Cardiac muscle cell (in vitro differentiated cells and primary cell): ENCODE data around the gene PRRX1. TPM values are rescaled to one million over a fixed set of nuclear protein-coding genes. Genes with fewer than 3 reads are reported as not detected.

Experiments
- DNase-seq, 2 donors: peaks; one replicate each; pipeline versions ENCODE4 v3.0.0 to v3.0.0-alpha.2; 2010 to 2017; ENCODE audit warnings: low read depth in 1 of 2, low spot score in 1 of 2
- H3K27ac ChIP-seq: fragments of 200-600 bp; sonication (generic); 2 replicates; pipeline ENCODE4 v1.5.1; 2016
- H3K27me3 ChIP-seq: fragments of 200-600 bp; sonication (generic); 2 replicates; pipeline ENCODE4 v1.6.0; 2016; ENCODE audit warnings: control low read depth
- H3K36me3 ChIP-seq: fragments of 200-600 bp; sonication (generic); 2 replicates; pipeline ENCODE4 v1.5.1; 2016; ENCODE audit warnings: control low read depth
- H3K4me1 ChIP-seq: fragments of 200-600 bp; sonication (generic); 2 replicates; pipeline ENCODE4 v1.8.1; 2017; ENCODE audit warnings: low read depth, mild to moderate bottlenecking, mixed run types
- H3K4me3 ChIP-seq: fragments of 200-600 bp; sonication (generic); 2 replicates; pipeline ENCODE4 v1.5.1; 2016; ENCODE audit warnings: mild to moderate bottlenecking
- H3K9me3 ChIP-seq: fragments of 200-600 bp; sonication (generic); 2 replicates; pipeline ENCODE4 v1.5.1; 2017; ENCODE audit warnings: low read depth, mild to moderate bottlenecking, control low read depth
- polyA plus RNA-seq: library from polyadenylated mRNA; unstranded; fragments of >200 nt; fragmentation: Nextera tagmentation; extraction: Ambion mirVana; gene quantifications from 2 replicates; pipeline ENCODE4 v1.2.1, GENCODE V29; 2016
- total RNA-seq: library from RNA; depleted of rRNA; stranded (reverse); fragments of >200 nt; gene quantifications from 2 replicates; pipeline ENCODE4 v1.2.3, GENCODE V29; 2016
- TF ChIP-seq, protein P1 (sequence below): IDR thresholded peaks from 2 replicates; pipeline ENCODE4 v1.5.1; 2012; ENCODE audit warnings: low read depth, mild to moderate bottlenecking, low read length

PRRX1 gene
- total and polyA plus RNA-seq, 2 experiments from 2014 or later, result 1.1 to 1.2 TPM

DNA sequence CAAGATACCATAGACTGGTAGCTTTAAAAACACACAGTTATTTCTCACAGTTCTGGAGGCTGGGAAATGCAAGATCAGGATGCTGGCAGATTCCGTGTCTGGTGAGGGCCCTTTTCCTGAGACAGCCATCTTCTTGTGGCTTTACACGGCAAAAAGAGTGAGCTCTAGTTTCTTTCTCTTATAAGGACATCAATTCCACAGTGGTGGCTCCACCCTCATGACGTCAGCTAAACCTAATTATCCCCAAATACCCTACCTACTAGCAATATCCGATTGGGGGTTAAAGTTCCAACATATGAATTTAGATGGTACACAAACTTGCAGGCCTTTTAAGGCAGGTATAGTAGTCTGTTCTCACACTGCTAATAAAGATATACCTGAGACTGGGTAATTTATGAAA is 77.7 kb downstream of the PRRX1 start:
- Histone ChIP-seq H3K36me3 (no peaks in the 10 kb centered on the region), H3K9me3 (no peaks in the 10 kb centered on the region), H3K27me3 (no peaks in the 10 kb centered on the region), H3K27ac (no peak overlapping the region), H3K4me3 (no peak overlapping the region), H3K4me1 (no peaks in the 10 kb centered on the region)
- no peak for DNase-seq
- TF ChIP-seq, protein P1, sequence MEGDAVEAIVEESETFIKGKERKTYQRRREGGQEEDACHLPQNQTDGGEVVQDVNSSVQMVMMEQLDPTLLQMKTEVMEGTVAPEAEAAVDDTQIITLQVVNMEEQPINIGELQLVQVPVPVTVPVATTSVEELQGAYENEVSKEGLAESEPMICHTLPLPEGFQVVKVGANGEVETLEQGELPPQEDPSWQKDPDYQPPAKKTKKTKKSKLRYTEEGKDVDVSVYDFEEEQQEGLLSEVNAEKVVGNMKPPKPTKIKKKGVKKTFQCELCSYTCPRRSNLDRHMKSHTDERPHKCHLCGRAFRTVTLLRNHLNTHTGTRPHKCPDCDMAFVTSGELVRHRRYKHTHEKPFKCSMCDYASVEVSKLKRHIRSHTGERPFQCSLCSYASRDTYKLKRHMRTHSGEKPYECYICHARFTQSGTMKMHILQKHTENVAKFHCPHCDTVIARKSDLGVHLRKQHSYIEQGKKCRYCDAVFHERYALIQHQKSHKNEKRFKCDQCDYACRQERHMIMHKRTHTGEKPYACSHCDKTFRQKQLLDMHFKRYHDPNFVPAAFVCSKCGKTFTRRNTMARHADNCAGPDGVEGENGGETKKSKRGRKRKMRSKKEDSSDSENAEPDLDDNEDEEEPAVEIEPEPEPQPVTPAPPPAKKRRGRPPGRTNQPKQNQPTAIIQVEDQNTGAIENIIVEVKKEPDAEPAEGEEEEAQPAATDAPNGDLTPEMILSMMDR, result no peak

DNA sequence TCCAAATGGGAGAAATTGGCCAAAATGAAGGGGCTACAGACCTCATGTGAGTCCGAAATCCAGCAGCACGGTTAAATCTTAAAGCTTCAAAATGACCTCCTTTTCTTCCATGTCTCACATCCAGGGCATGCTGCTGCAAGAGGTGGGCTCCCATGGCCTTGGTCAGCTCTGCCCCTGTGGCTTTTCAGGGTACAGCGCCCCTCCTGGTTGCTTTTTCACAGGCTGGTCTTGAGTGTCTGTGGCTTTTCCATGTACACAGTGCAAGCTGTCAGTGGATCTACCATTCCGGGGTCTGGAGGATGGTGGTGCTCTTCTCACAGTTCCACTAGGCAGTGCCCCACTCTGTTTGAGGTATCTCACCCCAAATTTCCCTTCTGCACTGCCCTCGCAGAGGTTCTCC is 78.7 kb downstream of the PRRX1 start:
- TF ChIP-seq, protein P1, result no peak
- Histone ChIP-seq H3K4me3 (no peak overlapping the region), H3K9me3 (no peaks in the 10 kb centered on the region), H3K27ac (no peak overlapping the region), H3K36me3 (no peaks in the 10 kb centered on the region), H3K27me3 (no peaks in the 10 kb centered on the region), H3K4me1 (no peaks in the 10 kb centered on the region)
- DNase-seq, result no peak

DNA sequence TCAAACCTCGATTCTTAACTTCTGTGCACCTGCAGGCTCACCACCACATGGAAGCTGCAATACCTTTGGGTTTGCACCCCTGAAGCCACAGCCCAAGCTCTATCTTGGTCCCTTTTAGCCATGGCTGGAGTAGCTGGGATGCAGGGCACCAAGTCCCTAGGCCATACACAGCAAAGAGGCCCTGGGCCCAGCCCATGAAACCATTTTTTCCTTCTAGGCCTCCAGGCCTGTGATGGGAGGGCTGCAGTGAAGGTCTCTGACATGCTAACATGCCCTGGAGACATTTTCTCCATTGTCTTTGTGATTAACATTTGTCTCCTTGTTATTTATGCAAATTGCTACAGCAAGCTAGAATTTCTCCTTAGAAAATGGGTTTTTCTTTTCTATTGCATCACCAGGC is 79.2 kb downstream of the PRRX1 start:
- Histone ChIP-seq H3K4me3 (no peak overlapping the region), H3K27me3 (no peaks in the 10 kb centered on the region), H3K4me1 (no peaks in the 10 kb centered on the region), H3K36me3 (no peaks in the 10 kb centered on the region), H3K27ac (no peak overlapping the region), H3K9me3 (no peaks in the 10 kb centered on the region)
- DNase-seq, result no peak
- TF ChIP-seq, protein P1, result no peak

DNA sequence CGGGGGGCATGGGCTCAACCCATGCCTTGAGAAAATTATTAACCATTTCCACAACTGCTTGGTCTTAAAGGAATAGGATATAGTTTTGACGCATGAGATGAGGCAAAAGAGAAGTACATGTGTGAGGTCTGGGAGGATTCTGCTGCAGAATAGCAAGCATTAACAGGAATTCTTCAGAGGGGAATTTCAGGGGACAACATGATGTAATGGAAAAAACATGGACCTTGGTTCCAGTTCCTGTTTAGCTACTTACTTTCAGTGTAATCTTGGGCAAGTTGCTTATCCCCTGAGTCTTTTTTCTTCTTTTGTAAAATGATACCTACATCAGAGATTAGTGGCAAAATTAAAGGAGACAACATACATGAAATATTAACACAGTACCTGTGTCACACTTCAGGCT is 85.6 kb downstream of the PRRX1 start:
- no peaks in the 10 kb centered on the region for H3K9me3 ChIP-seq
- no peak overlapping the region for H3K27ac ChIP-seq
- H3K27me3 ChIP-seq, result no peaks in the 10 kb centered on the region
- H3K36me3 ChIP-seq, result no peaks in the 10 kb centered on the region
- H3K4me3 ChIP-seq, result no peak overlapping the region
- peak in 1 of 2 donors; percentile 13 for DNase-seq
- TF ChIP-seq, protein P1, result no peak
- no peaks in the 10 kb centered on the region for H3K4me1 ChIP-seq

DNA sequence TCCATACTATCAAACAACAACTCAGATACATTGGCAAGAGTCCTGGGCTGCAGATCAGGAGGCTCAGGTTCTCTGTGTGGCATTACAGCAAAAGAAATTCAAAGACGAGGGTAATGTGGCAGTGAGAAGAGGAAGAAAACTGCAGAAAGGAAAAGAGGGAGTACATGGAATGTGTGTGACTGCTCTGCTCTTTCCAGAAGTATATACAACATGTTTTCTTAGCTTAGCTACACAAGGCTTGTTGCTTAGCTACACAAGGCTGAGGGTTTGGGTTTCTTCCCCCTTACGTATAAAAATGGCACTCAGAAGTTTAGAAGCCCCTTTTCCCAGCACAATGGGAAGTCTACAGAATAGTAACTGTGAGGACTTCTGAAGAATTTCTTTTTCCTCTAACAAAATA is 86.0 kb downstream of the PRRX1 start:
- Histone ChIP-seq H3K27ac (no peak overlapping the region), H3K36me3 (no peaks in the 10 kb centered on the region), H3K4me1 (no peaks in the 10 kb centered on the region), H3K27me3 (no peaks in the 10 kb centered on the region), H3K4me3 (no peak overlapping the region), H3K9me3 (no peaks in the 10 kb centered on the region)
- TF ChIP-seq, protein P1, result no peak
- DNase-seq, result no peak

DNA sequence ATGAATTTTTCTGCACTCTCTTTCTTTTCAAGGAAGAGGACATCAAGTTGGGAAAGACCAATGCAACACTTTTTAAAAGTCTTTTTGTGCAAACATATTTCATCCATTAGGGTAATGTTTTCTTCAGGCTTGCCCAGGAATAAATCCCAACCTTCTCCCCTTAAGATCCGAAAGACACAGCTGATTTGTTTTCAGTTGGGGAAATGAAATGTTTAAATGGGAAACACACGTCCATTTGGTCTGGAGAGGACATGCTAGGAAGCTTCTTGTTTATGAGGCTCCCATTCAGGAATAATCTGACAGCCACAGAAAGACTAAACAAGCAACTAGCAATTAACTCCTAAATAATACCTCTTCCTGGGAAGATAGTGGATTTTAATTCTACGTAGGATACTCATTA is 91.9 kb downstream of the PRRX1 start:
- DNase-seq, result no peak
- TF ChIP-seq, protein P1, result no peak
- no peaks in the 10 kb centered on the region for H3K36me3 ChIP-seq
- no peaks in the 10 kb centered on the region for H3K4me1 ChIP-seq
- H3K27ac ChIP-seq, result no peak overlapping the region
- H3K27me3 ChIP-seq, result no peaks in the 10 kb centered on the region
- no peak overlapping the region for H3K4me3 ChIP-seq
- no peaks in the 10 kb centered on the region for H3K9me3 ChIP-seq
